ENCODE measurements around the gene DMXL2.
"Not testable (repeated sequence)": the region's sequence is repeated elsewhere in the genome, so short reads cannot be mapped to it uniquely, and the experiment has no call there.

GRCh38 chr15:51423040-51423439 lies 199.5 kb downstream of the DMXL2 start:
- not testable (repeated sequence) for TF ChIP-seq CTCF (conservative IDR thresholded peaks at IDR 0.05); ZFX (IDR thresholded peaks at IDR 0.05)
